Activated CD8-positive, alpha-beta memory T cell treated with anti-CD3 and anti-CD28 coated beads for 24 hours (primary cell): ENCODE data around the gene PRKG1.
"Not testable (repeated sequence)": the region's sequence is repeated elsewhere in the genome, so short reads cannot be mapped to it uniquely, and the experiment has no call there.

Source experiments
- DNase-seq: peaks from one replicate; pipeline ENCODE4 v3.0.0-alpha.2; 2020

PRKG1 gene

GRCh38 chr10:51397695-51398094 is 323.4 kb downstream of the PRKG1 start:
- no peak for DNase-seq

- DNase-seq = no peak
Observed at GRCh38 chr10:51399840-51400239, 325.6 kb downstream of the PRKG1 start.

GRCh38 chr10:51400392-51401096 is 326.3 kb downstream of the PRKG1 start:
- no peak for DNase-seq

GRCh38 chr10:51403521-51403920 is 329.2 kb downstream of the PRKG1 start:
- no peak for DNase-seq

GRCh38 chr10:51405580-51406351 is 331.5 kb downstream of the PRKG1 start:
- no peak for DNase-seq

- DNase-seq = no peak
Observed at GRCh38 chr10:51406581-51406980, 332.3 kb downstream of the PRKG1 start.

- no peak for DNase-seq
Observed at GRCh38 chr10:51416494-51416893, 342.2 kb downstream of the PRKG1 start.

GRCh38 chr10:51419196-51420093 is 345.2 kb downstream of the PRKG1 start:
- DNase-seq = no peak

- DNase-seq = no peak
Observed at GRCh38 chr10:51421853-51422252, 347.6 kb downstream of the PRKG1 start.

GRCh38 chr10:51422311-51423120 is 348.2 kb downstream of the PRKG1 start:
- no peak for DNase-seq

GRCh38 chr10:51423121-51423452 is 348.8 kb downstream of the PRKG1 start:
- no peak for DNase-seq

- no peak for DNase-seq
Observed at GRCh38 chr10:51425431-51425830, 351.1 kb downstream of the PRKG1 start.

GRCh38 chr10:51427758-51428157 is 353.5 kb downstream of the PRKG1 start:
- DNase-seq = no peak

GRCh38 chr10:51430506-51430905 is 356.2 kb downstream of the PRKG1 start:
- no peak for DNase-seq

GRCh38 chr10:51433949-51434475 is 359.7 kb downstream of the PRKG1 start:
- no peak for DNase-seq

- no peak for DNase-seq
Observed at GRCh38 chr10:51436805-51437204, 362.5 kb downstream of the PRKG1 start.

- DNase-seq = no peak
Observed at GRCh38 chr10:51439645-51440044, 365.4 kb downstream of the PRKG1 start.

GRCh38 chr10:51445588-51445987 is 371.3 kb downstream of the PRKG1 start:
- DNase-seq = no peak

- no peak for DNase-seq
Observed at GRCh38 chr10:51447119-51447518, 372.8 kb downstream of the PRKG1 start.

- DNase-seq = not testable (repeated sequence)
Observed at GRCh38 chr10:51455762-51456161, 381.5 kb downstream of the PRKG1 start.

- no peak for DNase-seq
Observed at GRCh38 chr10:51459476-51459875, 385.2 kb downstream of the PRKG1 start.

GRCh38 chr10:51462076-51462779 is 387.9 kb downstream of the PRKG1 start:
- DNase-seq = no peak
